Midbrain (tissue), 1 donor: ENCODE measurements around the gene ANO1.

ENCODE experiments used
- DNase-seq: peaks from one replicate; lab custom pipeline; 2025; lab: John Stamatoyannopoulos, UW

Gene ANO1

GRCh38 chr11:70115778-70116177 lies 37.7 kb downstream of the ANO1 start:
- DNase-seq = no peak

GRCh38 chr11:70116386-70117065 lies 38.4 kb downstream of the ANO1 start:
- no peak for DNase-seq

GRCh38 chr11:70117567-70118145 lies 39.5 kb downstream of the ANO1 start:
- no peak for DNase-seq

- DNase-seq = no peak
Measured at GRCh38 chr11:70118642-70119041, 40.5 kb downstream of the ANO1 start.

GRCh38 chr11:70119502-70119901 lies 41.4 kb downstream of the ANO1 start:
- no peak for DNase-seq

- DNase-seq = no peak
Measured at GRCh38 chr11:70120674-70121073, 42.6 kb downstream of the ANO1 start.

GRCh38 chr11:70122490-70123198 lies 44.5 kb downstream of the ANO1 start:
- no peak for DNase-seq

GRCh38 chr11:70123711-70124110 lies 45.6 kb downstream of the ANO1 start:
- no peak for DNase-seq

- DNase-seq = peak; percentile 0
Measured at GRCh38 chr11:70124321-70125000, 46.3 kb downstream of the ANO1 start.

- DNase-seq = no peak
Measured at GRCh38 chr11:70126494-70126893, 48.4 kb downstream of the ANO1 start.

- no peak for DNase-seq
Measured at GRCh38 chr11:70127653-70128434, 49.7 kb downstream of the ANO1 start.

GRCh38 chr11:70128435-70128906 lies 50.4 kb downstream of the ANO1 start:
- no peak for DNase-seq

- DNase-seq = no peak
Measured at GRCh38 chr11:70129051-70129592, 51.0 kb downstream of the ANO1 start.

GRCh38 chr11:70130636-70131035 lies 52.5 kb downstream of the ANO1 start:
- DNase-seq = no peak

GRCh38 chr11:70131606-70132190 lies 53.6 kb downstream of the ANO1 start:
- no peak for DNase-seq

- DNase-seq = no peak
Measured at GRCh38 chr11:70132641-70133040, 54.5 kb downstream of the ANO1 start.

- no peak for DNase-seq
Measured at GRCh38 chr11:70133771-70134335, 55.7 kb downstream of the ANO1 start.

- no peak for DNase-seq
Measured at GRCh38 chr11:70134490-70134889, 56.4 kb downstream of the ANO1 start.

- no peak for DNase-seq
Measured at GRCh38 chr11:70135142-70135541, 57.0 kb downstream of the ANO1 start.

- DNase-seq = no peak
Measured at GRCh38 chr11:70135625-70136059, 57.5 kb downstream of the ANO1 start.

- no peak for DNase-seq
Measured at GRCh38 chr11:70137383-70137782, 59.3 kb downstream of the ANO1 start.
